HL-60 (cell line): ENCODE measurements around the gene ZNF804A.

Experiments
- DNase-seq, 2 experiments: peaks; one replicate each; pipeline ENCODE4 v3.0.0-alpha.2; 2010 to 2020; ENCODE audit warnings: low read depth in 1 of 2, low spot score in 1 of 2
- H3K27ac ChIP-seq: fragments of 250-450 bp; sonication (Bioruptor Pico); replicated peaks from 2 replicates; pipeline ENCODE4 v1.5.1; 2020; ENCODE audit warnings: mild to moderate bottlenecking, moderate library complexity
- H3K27me3 ChIP-seq: fragments of 250-450 bp; sonication (Bioruptor Pico); 2 replicates; pipeline ENCODE4 v1.5.1; 2021; ENCODE audit warnings: mild to moderate bottlenecking, moderate library complexity; ENCODE audit not compliant: insufficient read depth, poor library complexity, severe bottlenecking
- H3K4me3 ChIP-seq: replicated peaks from 2 replicates; pipeline ENCODE4 v1.5.1; 2011; ENCODE audit warnings: mild to moderate bottlenecking, control low read depth, low read length; ENCODE audit not compliant: insufficient read depth
- CTCF ChIP-seq: IDR thresholded peaks from one replicate; pipeline ENCODE4 v1.5.1; 2011; ENCODE audit warnings: low read length, control low read depth, inconsistent platforms; ENCODE audit not compliant: insufficient read depth
- GABPA ChIP-seq: IDR thresholded peaks from 2 replicates; pipeline ENCODE4 v1.6.1; 2012; ENCODE audit warnings: low read depth
- POLR2AphosphoS5 ChIP-seq: IDR thresholded peaks from 2 replicates; pipeline ENCODE4 v1.6.1; 2012; ENCODE audit warnings: low read depth
- REST ChIP-seq: IDR thresholded peaks from 2 replicates; pipeline ENCODE4 v1.6.1; 2012; ENCODE audit warnings: low read depth; ENCODE audit not compliant: insufficient replicate concordance
- SPI1 ChIP-seq: IDR thresholded peaks from 2 replicates; pipeline ENCODE4 v1.6.1; 2012; ENCODE audit warnings: low read depth, mild to moderate bottlenecking, borderline replicate concordance

ZNF804A gene

DNA sequence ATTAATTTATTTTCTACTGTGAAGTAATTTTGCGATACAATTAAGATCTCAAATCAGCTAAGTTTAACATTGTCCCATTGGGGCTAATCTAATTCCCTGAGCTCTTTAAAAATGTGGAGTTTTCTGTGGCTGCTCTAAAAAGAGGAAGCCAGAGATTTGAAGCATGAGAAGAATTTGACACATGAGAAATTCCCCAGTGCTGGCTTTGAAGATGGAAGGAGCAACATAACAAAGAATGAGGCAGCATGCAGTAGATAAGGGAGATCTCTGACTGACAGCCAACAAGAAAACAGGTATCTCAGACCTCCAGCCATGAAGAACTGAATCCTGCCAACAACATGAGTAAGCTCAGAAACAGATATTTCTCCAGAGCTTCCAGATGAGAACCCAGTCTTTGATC is 308.4 kb downstream of the ZNF804A start:
- Histone ChIP-seq H3K4me3 (no peak overlapping the region), H3K27me3 (no peaks in the 10 kb centered on the region), H3K27ac (no peak overlapping the region)
- no peak for DNase-seq
- peak; percentile 74 for TF ChIP-seq SPI1
- TF ChIP-seq GABPA, result no peak
- no peak for TF ChIP-seq POLR2AphosphoS5
- no peak for TF ChIP-seq CTCF
- TF ChIP-seq REST, result no peak

GRCh38 chr2:184908966-184909365 is 310.6 kb downstream of the ZNF804A start:
- TF ChIP-seq GABPA (no peak), POLR2AphosphoS5 (no peak), CTCF (no peak), SPI1 (no peak), REST (no peak)
- H3K27me3 ChIP-seq, result no peaks in the 10 kb centered on the region
- H3K27ac ChIP-seq, result no peak overlapping the region
- H3K4me3 ChIP-seq, result no peak overlapping the region
- no peak for DNase-seq

GRCh38 chr2:184920451-184920965 is 322.2 kb downstream of the ZNF804A start:
- no peaks in the 10 kb centered on the region for H3K27me3 ChIP-seq
- TF ChIP-seq SPI1 (no peak), CTCF (no peak), REST (no peak), GABPA (no peak)
- no peak overlapping the region for H3K4me3 ChIP-seq
- no peak overlapping the region for H3K27ac ChIP-seq
- no peak for DNase-seq
